HCEC 1CT (cell line): ENCODE results near the gene FAHD1.
A peak's percentile ranks its signal among the peaks of the same experiment; 100 is the strongest.

Source experiments
- DNase-seq: peaks from one replicate; pipeline ENCODE4 v3.0.0-alpha.2; 2017

FAHD1 gene

GRCh38 chr16:1818204-1818872, 8.7 kb upstream of the FAHD1 start:
- no peak for DNase-seq

GRCh38 chr16:1818873-1819525, 8.0 kb upstream of the FAHD1 start:
- no peak for DNase-seq

GRCh38 chr16:1819611-1820010, 7.4 kb upstream of the FAHD1 start:
- DNase-seq, result no peak

GRCh38 chr16:1820096-1820945, 6.7 kb upstream of the FAHD1 start:
- DNase-seq, result no peak

GRCh38 chr16:1820946-1821290, 6.1 kb upstream of the FAHD1 start:
- no peak for DNase-seq

- no peak for DNase-seq
Observed at GRCh38 chr16:1821861-1822611, 5.0 kb upstream of the FAHD1 start.

GRCh38 chr16:1822801-1823200, 4.2 kb upstream of the FAHD1 start:
- no peak for DNase-seq

- peak; percentile 40 for DNase-seq
Observed at GRCh38 chr16:1823821-1824220, 3.2 kb upstream of the FAHD1 start.

- DNase-seq, result no peak
Observed at GRCh38 chr16:1825381-1825863, 1.6 kb upstream of the FAHD1 start.

- DNase-seq, result peak; percentile 39
Observed at GRCh38 chr16:1825864-1826690, 929 bp upstream of the FAHD1 start.

GRCh38 chr16:1828645-1829410, 1.8 kb downstream of the FAHD1 start:
- DNase-seq, result no peak

GRCh38 chr16:1830213-1830612, 3.2 kb downstream of the FAHD1 start:
- DNase-seq, result no peak

GRCh38 chr16:1831186-1832075, 4.4 kb downstream of the FAHD1 start:
- no peak for DNase-seq

GRCh38 chr16:1832838-1833454, 5.9 kb downstream of the FAHD1 start:
- no peak for DNase-seq

- DNase-seq, result no peak
Observed at GRCh38 chr16:1834096-1834495, 7.1 kb downstream of the FAHD1 start.

GRCh38 chr16:1839554-1839953, 12.5 kb downstream of the FAHD1 start:
- DNase-seq, result no peak

- DNase-seq, result no peak
Observed at GRCh38 chr16:1845985-1846384, 19.0 kb downstream of the FAHD1 start.

GRCh38 chr16:1846416-1846815, 19.4 kb downstream of the FAHD1 start:
- no peak for DNase-seq

GRCh38 chr16:1850981-1851380, 24.0 kb downstream of the FAHD1 start:
- DNase-seq, result no peak

GRCh38 chr16:1851793-1852192, 24.8 kb downstream of the FAHD1 start:
- DNase-seq, result no peak
